Measurements from ENCODE around the gene UBE3C.

UBE3C gene

GRCh38 chr7:157268540-157268939, 129.8 kb downstream of the UBE3C start:
- Histone ChIP-seq H3K4me2 (ENCODE audit: low read length) (no peak overlapping the region), H3K9me2 (ENCODE audit: low read depth, low read length) (no peaks in the 10 kb centered on the region), H3K36me3 (ENCODE audit: insufficient read depth, low read length) (peaks cover 70% of the 10 kb centered on the region), H3K79me2 (ENCODE audit: insufficient read depth, low read length) (no peaks in the 10 kb centered on the region), H3K9me3 (ENCODE audit: low read length) (no peaks in the 10 kb centered on the region), H3K4me1 (ENCODE audit: insufficient read depth, low read length, severe bottlenecking) (peaks cover 7% of the 10 kb centered on the region), H3K9ac (ENCODE audit: low read length) (no peak overlapping the region), H3K27ac (ENCODE audit: low read depth, low read length, poor library complexity, severe bottlenecking) (no peak overlapping the region), H3F3A (ENCODE audit: insufficient read depth, low read length) (no peaks in the 10 kb centered on the region), H3K27me3 (ENCODE audit: insufficient read depth, low read length) (no peaks in the 10 kb centered on the region), H3K4me3 (ENCODE audit: low read depth, low read length, poor library complexity, severe bottlenecking) (no peak overlapping the region), H2AFZ (ENCODE audit: low read length) (no peak overlapping the region), H4K20me1 (ENCODE audit: insufficient read depth, low read length) (no peaks in the 10 kb centered on the region)
- no peak for TF ChIP-seq CTCF (IDR thresholded peaks at IDR 0.05; ENCODE audit: low read length)
- TF ChIP-seq EZH2 (IDR thresholded peaks at IDR 0.05; ENCODE audit: borderline replicate concordance, low read length): no peak

DNA sequence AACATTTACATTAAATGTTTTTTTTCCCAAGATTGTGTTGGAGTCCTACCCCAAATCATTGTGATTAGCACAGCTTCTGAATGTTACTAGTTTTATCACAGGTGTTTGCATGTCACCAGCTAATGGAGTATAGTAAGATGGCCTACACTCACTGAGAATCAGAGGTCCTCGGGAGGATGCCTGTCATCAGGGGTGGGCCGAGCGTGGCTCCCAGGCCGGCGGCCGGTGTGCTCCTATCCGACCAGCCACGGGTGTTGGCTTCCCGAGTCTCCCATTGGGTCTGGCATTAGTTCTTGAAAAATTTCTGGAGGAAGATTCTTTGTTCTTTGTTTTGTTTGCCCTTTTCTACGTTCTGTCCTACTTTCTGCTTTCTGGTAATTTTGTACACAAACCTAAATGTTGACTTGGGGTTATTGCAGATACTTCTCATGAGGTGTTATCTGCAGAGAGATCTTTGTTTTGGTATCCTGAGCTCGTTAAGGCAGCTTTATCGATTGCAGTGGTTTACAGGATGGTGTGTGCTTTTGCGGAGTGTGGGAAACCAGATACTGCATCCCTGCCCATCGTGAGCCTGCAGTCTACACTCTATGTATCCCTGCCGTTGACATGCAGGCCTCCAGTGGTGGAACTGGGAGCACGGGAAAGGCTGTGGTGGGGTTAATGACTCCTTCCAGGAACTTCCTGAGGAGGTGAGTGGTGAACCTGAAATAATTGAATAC, 130.8 kb downstream of the UBE3C start:
- Histone ChIP-seq H2AFZ (ENCODE audit: low read length) (no peak overlapping the region), H3K27ac (ENCODE audit: low read depth, low read length, poor library complexity, severe bottlenecking) (no peak overlapping the region), H3K4me3 (ENCODE audit: low read depth, low read length, poor library complexity, severe bottlenecking) (no peak overlapping the region), H3K27me3 (ENCODE audit: insufficient read depth, low read length) (no peaks in the 10 kb centered on the region), H3K36me3 (ENCODE audit: insufficient read depth, low read length) (peaks cover 60% of the 10 kb centered on the region), H3K9me2 (ENCODE audit: low read depth, low read length) (no peaks in the 10 kb centered on the region), H3K4me1 (ENCODE audit: insufficient read depth, low read length, severe bottlenecking) (peaks cover 7% of the 10 kb centered on the region), H3K9me3 (ENCODE audit: low read length) (no peaks in the 10 kb centered on the region), H3F3A (ENCODE audit: insufficient read depth, low read length) (no peaks in the 10 kb centered on the region), H3K79me2 (ENCODE audit: insufficient read depth, low read length) (no peaks in the 10 kb centered on the region), H4K20me1 (ENCODE audit: insufficient read depth, low read length) (no peaks in the 10 kb centered on the region), H3K4me2 (ENCODE audit: low read length) (no peak overlapping the region), H3K9ac (ENCODE audit: low read length) (no peak overlapping the region)
- no peak for TF ChIP-seq EZH2 (IDR thresholded peaks at IDR 0.05; ENCODE audit: borderline replicate concordance, low read length)
- TF ChIP-seq CTCF (IDR thresholded peaks at IDR 0.05; ENCODE audit: low read length): no peak

GRCh38 chr7:157270060-157270444, 131.3 kb downstream of the UBE3C start:
- no peaks in the 10 kb centered on the region for H3K79me2 ChIP-seq (ENCODE audit: insufficient read depth, low read length)
- no peaks in the 10 kb centered on the region for H3K9me2 ChIP-seq (ENCODE audit: low read depth, low read length)
- no peaks in the 10 kb centered on the region for H3K27me3 ChIP-seq (ENCODE audit: insufficient read depth, low read length)
- no peak overlapping the region for H3K27ac ChIP-seq (ENCODE audit: low read depth, low read length, poor library complexity, severe bottlenecking)
- H3K9ac ChIP-seq (ENCODE audit: low read length): no peak overlapping the region
- H4K20me1 ChIP-seq (ENCODE audit: insufficient read depth, low read length): no peaks in the 10 kb centered on the region
- no peaks in the 10 kb centered on the region for H3F3A ChIP-seq (ENCODE audit: insufficient read depth, low read length)
- H3K4me2 ChIP-seq (ENCODE audit: low read length): no peak overlapping the region
- no peaks in the 10 kb centered on the region for H3K9me3 ChIP-seq (ENCODE audit: low read length)
- peaks cover 7% of the 10 kb centered on the region for H3K4me1 ChIP-seq (ENCODE audit: insufficient read depth, low read length, severe bottlenecking)
- no peak overlapping the region for H3K4me3 ChIP-seq (ENCODE audit: low read depth, low read length, poor library complexity, severe bottlenecking)
- peaks cover 55% of the 10 kb centered on the region for H3K36me3 ChIP-seq (ENCODE audit: insufficient read depth, low read length)
- H2AFZ ChIP-seq (ENCODE audit: low read length): no peak overlapping the region
- TF ChIP-seq CTCF (IDR thresholded peaks at IDR 0.05; ENCODE audit: low read length) (no peak), EZH2 (IDR thresholded peaks at IDR 0.05; ENCODE audit: borderline replicate concordance, low read length) (no peak)

All from OCI-LY1 (cell line).